HG02943 (cell line): ENCODE results near the gene SKIL.
"Not testable (repeated sequence)": the region's sequence is repeated elsewhere in the genome, so short reads cannot be mapped to it uniquely, and the experiment has no call there.

Source experiments
- ATAC-seq: cut with Tn5 transposase; IDR thresholded peaks from one replicate; pipeline ENCODE4 v1.9.1; 2021; ENCODE audit warnings: mild to moderate bottlenecking, low read depth, moderate library complexity; ENCODE audit not compliant: unreplicated experiment

SKIL gene

GRCh38 chr3:170357176-170358041, at the start of gene SKIL:
Gene SKIL, plus strand, starts transcription at chr3:170357715. Its CDS starts 2,617 bp downstream, at chr3:170360332.
- ATAC-seq, result peak; percentile 50

GRCh38 chr3:170309046-170309445, 48.5 kb upstream of the SKIL start:
- no peak for ATAC-seq

GRCh38 chr3:170317954-170318353, 39.6 kb upstream of the SKIL start:
- no peak for ATAC-seq

GRCh38 chr3:170320461-170321121, 36.9 kb upstream of the SKIL start:
- no peak for ATAC-seq

- ATAC-seq, result no peak
These were observed 36.0 kb upstream of the SKIL start for GRCh38 chr3:170321321-170322034.

GRCh38 chr3:170322566-170323269, 34.8 kb upstream of the SKIL start:
- ATAC-seq, result no peak

GRCh38 chr3:170323331-170323730, 34.2 kb upstream of the SKIL start:
- ATAC-seq, result no peak

- no peak for ATAC-seq
These were observed 32.6 kb upstream of the SKIL start for GRCh38 chr3:170324962-170325361.

- ATAC-seq, result no peak
These were observed 30.3 kb upstream of the SKIL start for GRCh38 chr3:170327040-170327808.

GRCh38 chr3:170327868-170328548, 29.5 kb upstream of the SKIL start:
- not testable (repeated sequence) for ATAC-seq

- no peak for ATAC-seq
These were observed 27.1 kb upstream of the SKIL start for GRCh38 chr3:170330366-170330765.

GRCh38 chr3:170331143-170331542, 26.4 kb upstream of the SKIL start:
- peak; percentile 78 for ATAC-seq

GRCh38 chr3:170337420-170337819, 20.1 kb upstream of the SKIL start:
- ATAC-seq, result no peak

GRCh38 chr3:170338690-170339340, 18.7 kb upstream of the SKIL start:
- ATAC-seq, result no peak

GRCh38 chr3:170342273-170342672, 15.2 kb upstream of the SKIL start:
- not testable (repeated sequence) for ATAC-seq

GRCh38 chr3:170343859-170344258, 13.7 kb upstream of the SKIL start:
- not testable (repeated sequence) for ATAC-seq

- no peak for ATAC-seq
These were observed 12.5 kb upstream of the SKIL start for GRCh38 chr3:170344971-170345370.

- ATAC-seq, result no peak
These were observed 10.8 kb upstream of the SKIL start for GRCh38 chr3:170346481-170347392.
